GM23338 (cell line): ENCODE results near the gene CHD9NB.

Source experiments
- CREB1 ChIP-seq: fragments of 250-450 bp; sonication (Bioruptor Pico); IDR thresholded peaks from 2 replicates; pipeline ENCODE4 v1.5.0; 2020; ENCODE audit warnings: low read depth, mild to moderate bottlenecking, moderate library complexity
- EZH2 ChIP-seq: fragments of 200-600 bp; sonication (generic); IDR thresholded peaks from one replicate; pipeline ENCODE4 v1.8.0; 2017; ENCODE audit warnings: antibody characterized with exemption, mild to moderate bottlenecking, low read depth; ENCODE audit not compliant: unreplicated experiment
- EZH2phosphoT487 ChIP-seq: fragments of 200-600 bp; sonication (generic); IDR thresholded peaks from one replicate; pipeline ENCODE4 v1.8.1; 2018; ENCODE audit warnings: antibody characterized with exemption; ENCODE audit not compliant: unreplicated experiment
- NANOG ChIP-seq: IDR thresholded peaks from 2 replicates; pipeline ENCODE4 v1.6.1; 2016; ENCODE audit warnings: antibody characterized with exemption, borderline replicate concordance
- POLR2AphosphoS5 ChIP-seq: IDR thresholded peaks from 2 replicates; pipeline ENCODE4 v1.6.1; 2016; ENCODE audit warnings: antibody characterized with exemption, low read depth
- ZNF114 ChIP-seq: fragments of 250-450 bp; sonication (Bioruptor Pico); IDR thresholded peaks from 2 replicates; pipeline ENCODE4 v1.5.0; 2020; ENCODE audit warnings: mild to moderate bottlenecking, moderate library complexity
- TF ChIP-seq, protein P1 (sequence below), 2 experiments: fragments of 200-600 bp in 1 of 2; sonication (generic) in 1 of 2; conservative IDR thresholded peaks; 2 replicates each; pipeline versions ENCODE4 v1.5.1 to v1.6.1; 2016 to 2017; ENCODE audit warnings: antibody characterized with exemption in 2 of 2, low read depth in 2 of 2, mild to moderate bottlenecking in 2 of 2, moderate library complexity in 1 of 2
- TF ChIP-seq, protein P2 (sequence below): IDR thresholded peaks from one replicate; pipeline ENCODE4 v1.6.1; 2018; ENCODE audit warnings: antibody characterized with exemption; ENCODE audit not compliant: unreplicated experiment

DNA sequence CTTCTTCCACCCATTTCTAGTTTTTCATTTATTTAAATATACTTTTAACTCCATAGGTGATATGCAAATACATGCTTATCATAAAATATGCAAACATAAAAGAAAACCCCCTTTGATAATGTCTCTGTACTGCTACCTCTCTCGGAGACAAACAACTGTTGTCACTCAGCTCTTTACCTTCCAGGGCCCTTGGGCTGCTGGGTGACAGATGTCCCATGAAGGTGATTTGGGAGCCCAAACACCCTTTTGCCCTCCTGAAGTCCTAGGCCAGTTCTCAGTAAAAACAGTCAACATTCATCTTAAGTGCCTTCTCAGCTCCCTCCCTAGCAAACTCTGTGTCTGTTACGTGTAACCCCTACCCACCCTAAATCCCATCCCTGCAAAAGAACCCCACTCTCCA lies 39.6 kb upstream of the CHD9NB start:
- TF ChIP-seq, protein P1, sequence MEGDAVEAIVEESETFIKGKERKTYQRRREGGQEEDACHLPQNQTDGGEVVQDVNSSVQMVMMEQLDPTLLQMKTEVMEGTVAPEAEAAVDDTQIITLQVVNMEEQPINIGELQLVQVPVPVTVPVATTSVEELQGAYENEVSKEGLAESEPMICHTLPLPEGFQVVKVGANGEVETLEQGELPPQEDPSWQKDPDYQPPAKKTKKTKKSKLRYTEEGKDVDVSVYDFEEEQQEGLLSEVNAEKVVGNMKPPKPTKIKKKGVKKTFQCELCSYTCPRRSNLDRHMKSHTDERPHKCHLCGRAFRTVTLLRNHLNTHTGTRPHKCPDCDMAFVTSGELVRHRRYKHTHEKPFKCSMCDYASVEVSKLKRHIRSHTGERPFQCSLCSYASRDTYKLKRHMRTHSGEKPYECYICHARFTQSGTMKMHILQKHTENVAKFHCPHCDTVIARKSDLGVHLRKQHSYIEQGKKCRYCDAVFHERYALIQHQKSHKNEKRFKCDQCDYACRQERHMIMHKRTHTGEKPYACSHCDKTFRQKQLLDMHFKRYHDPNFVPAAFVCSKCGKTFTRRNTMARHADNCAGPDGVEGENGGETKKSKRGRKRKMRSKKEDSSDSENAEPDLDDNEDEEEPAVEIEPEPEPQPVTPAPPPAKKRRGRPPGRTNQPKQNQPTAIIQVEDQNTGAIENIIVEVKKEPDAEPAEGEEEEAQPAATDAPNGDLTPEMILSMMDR (conservative IDR thresholded peaks at IDR 0.05; ENCODE audit: low read depth in 2 of 2), result no peak
- no peak for TF ChIP-seq EZH2phosphoT487
- no peak for TF ChIP-seq POLR2AphosphoS5
- TF ChIP-seq EZH2, result no peak
- TF ChIP-seq, protein P2, sequence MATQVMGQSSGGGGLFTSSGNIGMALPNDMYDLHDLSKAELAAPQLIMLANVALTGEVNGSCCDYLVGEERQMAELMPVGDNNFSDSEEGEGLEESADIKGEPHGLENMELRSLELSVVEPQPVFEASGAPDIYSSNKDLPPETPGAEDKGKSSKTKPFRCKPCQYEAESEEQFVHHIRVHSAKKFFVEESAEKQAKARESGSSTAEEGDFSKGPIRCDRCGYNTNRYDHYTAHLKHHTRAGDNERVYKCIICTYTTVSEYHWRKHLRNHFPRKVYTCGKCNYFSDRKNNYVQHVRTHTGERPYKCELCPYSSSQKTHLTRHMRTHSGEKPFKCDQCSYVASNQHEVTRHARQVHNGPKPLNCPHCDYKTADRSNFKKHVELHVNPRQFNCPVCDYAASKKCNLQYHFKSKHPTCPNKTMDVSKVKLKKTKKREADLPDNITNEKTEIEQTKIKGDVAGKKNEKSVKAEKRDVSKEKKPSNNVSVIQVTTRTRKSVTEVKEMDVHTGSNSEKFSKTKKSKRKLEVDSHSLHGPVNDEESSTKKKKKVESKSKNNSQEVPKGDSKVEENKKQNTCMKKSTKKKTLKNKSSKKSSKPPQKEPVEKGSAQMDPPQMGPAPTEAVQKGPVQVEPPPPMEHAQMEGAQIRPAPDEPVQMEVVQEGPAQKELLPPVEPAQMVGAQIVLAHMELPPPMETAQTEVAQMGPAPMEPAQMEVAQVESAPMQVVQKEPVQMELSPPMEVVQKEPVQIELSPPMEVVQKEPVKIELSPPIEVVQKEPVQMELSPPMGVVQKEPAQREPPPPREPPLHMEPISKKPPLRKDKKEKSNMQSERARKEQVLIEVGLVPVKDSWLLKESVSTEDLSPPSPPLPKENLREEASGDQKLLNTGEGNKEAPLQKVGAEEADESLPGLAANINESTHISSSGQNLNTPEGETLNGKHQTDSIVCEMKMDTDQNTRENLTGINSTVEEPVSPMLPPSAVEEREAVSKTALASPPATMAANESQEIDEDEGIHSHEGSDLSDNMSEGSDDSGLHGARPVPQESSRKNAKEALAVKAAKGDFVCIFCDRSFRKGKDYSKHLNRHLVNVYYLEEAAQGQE, result no peak
- TF ChIP-seq ZNF114 (CRISPR knock-in tag), result no peak
- TF ChIP-seq CREB1 (CRISPR knock-in tag), result no peak
- TF ChIP-seq NANOG, result no peak
